GM12891 (cell line): ENCODE measurements around the gene VCL.

ENCODE experiments used
- POLR2A ChIP-seq: IDR thresholded peaks from 2 replicates; pipeline ENCODE4 v1.6.1; 2011; ENCODE audit warnings: low read depth, low read length, control low read depth
- SPI1 ChIP-seq: IDR thresholded peaks from 2 replicates; pipeline ENCODE4 v1.6.1; 2011; ENCODE audit warnings: low read depth, low read length, control low read depth
- TAF1 ChIP-seq: IDR thresholded peaks from 2 replicates; pipeline ENCODE4 v1.6.1; 2011; ENCODE audit warnings: low read depth, low read length, control low read depth

- no peak for TF ChIP-seq TAF1
- no peak for TF ChIP-seq POLR2A
- no peak for TF ChIP-seq SPI1
Measured at GRCh38 chr10:74051736-74052342, 53.9 kb downstream of the VCL start.
